ENCODE results near the gene MMAB.

DNA sequence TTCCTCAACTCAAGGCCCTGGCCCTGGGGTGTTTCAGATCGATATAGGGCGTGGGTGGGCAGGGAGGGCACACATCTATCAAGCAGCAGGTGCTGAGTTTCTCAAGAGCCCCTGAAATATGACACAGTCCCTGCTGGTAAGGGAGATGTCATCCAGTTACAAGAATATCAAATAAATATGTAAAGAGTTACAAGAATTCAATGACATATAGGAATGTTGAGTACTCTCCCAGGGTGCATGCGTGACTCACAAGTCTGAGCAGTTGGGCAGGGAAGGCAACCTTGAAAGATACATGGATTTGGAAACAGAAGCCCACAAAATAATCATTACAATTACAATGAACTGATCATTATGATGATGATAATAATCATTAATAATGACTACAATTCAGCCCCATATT lies 35.5 kb upstream of the MMAB start:
- TF ChIP-seq, protein P1, sequence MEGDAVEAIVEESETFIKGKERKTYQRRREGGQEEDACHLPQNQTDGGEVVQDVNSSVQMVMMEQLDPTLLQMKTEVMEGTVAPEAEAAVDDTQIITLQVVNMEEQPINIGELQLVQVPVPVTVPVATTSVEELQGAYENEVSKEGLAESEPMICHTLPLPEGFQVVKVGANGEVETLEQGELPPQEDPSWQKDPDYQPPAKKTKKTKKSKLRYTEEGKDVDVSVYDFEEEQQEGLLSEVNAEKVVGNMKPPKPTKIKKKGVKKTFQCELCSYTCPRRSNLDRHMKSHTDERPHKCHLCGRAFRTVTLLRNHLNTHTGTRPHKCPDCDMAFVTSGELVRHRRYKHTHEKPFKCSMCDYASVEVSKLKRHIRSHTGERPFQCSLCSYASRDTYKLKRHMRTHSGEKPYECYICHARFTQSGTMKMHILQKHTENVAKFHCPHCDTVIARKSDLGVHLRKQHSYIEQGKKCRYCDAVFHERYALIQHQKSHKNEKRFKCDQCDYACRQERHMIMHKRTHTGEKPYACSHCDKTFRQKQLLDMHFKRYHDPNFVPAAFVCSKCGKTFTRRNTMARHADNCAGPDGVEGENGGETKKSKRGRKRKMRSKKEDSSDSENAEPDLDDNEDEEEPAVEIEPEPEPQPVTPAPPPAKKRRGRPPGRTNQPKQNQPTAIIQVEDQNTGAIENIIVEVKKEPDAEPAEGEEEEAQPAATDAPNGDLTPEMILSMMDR (IDR thresholded peaks at IDR 0.05): no peak
- TF ChIP-seq POLR2A (IDR thresholded peaks at IDR 0.05) (no peak), POLR2AphosphoS5 (IDR thresholded peaks at IDR 0.05) (no peak)
